ENCODE results near the gene LRP1.

LRP1 gene

DNA sequence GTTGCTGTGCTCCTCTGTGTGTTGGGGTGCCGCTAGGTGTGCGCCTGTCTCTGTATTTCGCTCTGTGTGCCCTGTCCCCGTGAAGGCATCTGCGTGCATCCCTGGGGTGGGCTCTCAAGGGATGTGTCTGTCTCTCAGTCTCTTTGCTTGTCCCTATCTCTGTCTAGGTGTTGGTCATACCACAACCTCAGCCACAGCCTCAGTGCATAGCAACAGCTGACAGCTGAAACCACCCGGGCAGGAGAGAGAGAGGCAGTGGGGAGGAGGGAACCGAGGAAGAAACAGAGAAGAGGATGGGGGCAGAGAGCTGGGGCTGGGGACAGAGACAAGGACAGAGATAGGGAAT lies 87.4 kb downstream of the LRP1 start:
- no peak for DNase-seq

DNA sequence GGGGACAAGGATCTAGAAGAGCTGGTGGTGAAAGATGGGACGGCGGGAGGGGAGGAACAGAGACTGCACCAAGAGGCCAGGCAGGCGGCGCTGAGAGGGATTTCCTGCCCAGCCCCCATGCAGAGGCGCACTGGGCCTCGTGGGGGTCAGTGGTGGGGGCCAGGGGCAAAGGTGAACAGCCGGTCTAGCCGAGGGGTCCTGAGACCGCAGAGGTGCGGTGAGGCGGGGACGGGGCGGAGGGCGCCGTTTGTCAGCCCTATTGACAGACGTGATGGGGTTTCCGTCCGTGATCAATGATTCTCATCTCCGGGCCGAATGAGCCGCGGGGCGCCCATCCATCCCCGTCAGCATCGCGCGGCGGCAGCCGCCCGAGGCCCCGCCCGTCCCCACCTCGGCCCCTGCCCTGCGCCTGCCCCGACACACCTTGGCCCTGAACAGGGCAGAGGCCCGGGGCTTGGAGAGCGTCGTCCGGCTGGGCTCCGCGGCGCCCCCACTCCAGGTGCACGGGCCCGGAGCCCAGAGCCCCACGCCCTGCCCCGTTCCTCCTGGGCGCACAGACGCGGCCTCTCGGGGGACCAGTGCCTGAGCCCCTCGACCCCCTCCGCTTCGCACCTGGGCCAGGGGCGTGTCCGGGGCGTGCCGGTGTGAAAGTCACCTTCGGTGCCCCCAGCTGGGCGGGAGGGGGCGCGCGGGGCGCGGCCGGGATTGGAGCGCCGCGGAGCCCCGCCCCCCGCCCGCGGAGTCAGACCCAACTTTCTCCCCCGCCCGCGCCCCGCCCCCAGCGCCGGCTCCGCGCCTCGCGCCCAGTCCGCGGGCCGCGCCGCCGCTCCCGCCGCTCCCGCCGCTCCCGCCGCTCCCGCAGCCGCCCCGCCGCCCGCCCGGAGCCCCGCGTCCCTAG lies 88.0 kb downstream of the LRP1 start, which contains the start of gene NXPH4:
NXPH4 (plus strand) TSS at position 781 of the 898 bp plus-strand sequence. CDS start 176 bp downstream, outside the sequence.
- DNase-seq: peak; percentile 44

DNA sequence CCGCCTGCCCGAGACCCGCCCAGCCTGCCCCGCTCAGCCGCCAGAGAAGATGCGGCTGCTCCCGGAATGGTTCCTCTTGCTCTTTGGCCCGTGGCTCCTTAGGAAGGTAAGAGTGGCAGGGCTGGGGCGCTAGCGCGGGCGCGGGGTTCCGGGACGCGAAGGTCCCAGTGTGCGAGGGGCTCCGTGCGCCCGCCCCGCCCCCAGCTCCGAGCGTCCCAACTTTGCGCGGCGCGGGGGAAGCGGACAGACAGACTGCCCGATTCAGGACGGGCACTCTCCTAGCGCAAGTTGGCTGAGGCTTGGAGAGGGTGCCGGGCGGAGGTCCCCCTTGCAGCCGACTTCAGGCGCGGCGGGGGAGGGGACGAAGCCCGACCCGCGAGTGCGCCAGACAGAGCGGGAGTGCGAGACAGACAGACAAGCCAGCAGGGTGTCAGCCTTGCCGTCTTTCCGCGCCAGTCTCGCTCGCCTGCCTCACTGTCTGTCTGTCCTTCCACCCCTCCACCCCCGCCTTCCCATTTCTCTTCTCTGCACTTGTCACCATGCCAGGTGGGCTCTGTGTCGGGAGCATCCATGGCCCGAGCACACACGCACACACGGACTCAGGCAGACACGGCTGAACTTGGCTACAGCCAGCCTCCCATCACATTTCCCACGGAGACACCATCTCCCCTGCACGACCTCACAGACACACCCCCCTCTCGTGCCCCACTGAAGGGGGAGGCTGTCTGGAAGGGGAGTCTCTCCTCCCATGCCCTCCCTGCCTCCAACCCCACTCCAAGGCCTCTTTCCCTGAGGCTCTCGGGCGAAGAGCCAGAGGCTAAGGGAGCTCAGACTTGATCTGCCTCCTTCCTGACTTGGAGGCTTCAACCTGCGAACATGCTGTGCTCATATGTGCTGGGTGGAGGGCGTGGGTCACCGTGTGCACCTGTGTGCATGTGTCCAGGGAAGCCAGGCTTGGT lies 88.9 kb downstream of the LRP1 start:
- DNase-seq: no peak

DNA sequence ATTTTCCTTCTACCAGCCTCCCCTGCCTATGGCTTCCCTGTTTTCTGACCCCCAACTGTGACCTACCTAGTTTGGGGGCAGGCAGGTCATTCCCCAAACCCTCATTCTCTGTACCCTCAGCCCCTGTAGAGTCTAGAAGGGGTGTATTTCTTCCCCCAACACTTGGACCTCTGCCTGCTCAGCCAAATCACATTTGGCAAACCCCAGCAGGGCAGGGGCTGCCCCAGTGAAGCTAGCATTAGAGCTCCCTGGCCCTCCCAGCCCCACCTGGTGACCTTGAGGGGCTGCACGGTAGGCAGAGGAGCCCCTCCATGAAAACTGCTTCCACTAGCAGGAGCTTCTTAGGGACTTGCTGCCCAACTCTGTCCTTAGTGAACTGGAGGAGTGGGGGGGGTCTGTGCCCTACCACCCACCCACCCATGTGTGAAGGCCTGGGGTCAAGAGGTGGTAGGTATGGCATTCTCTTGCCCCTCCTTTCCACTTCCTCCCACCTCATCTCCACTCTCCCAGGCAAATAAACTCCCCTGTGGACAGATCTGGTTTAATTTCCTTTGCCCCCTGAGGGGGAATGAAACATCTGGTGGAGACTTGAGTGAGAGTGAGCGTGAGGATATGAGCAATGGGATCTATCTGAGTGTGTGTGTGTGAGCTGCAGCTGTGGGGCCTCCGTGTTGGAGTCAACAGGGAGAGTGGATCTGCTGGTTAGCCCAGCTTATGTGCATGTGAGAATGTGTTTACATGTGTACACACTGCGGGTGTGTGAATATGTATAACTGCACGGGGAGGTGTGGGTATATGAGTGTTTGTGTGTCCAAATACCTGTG lies 90.0 kb downstream of the LRP1 start:
- no peak for DNase-seq

DNA sequence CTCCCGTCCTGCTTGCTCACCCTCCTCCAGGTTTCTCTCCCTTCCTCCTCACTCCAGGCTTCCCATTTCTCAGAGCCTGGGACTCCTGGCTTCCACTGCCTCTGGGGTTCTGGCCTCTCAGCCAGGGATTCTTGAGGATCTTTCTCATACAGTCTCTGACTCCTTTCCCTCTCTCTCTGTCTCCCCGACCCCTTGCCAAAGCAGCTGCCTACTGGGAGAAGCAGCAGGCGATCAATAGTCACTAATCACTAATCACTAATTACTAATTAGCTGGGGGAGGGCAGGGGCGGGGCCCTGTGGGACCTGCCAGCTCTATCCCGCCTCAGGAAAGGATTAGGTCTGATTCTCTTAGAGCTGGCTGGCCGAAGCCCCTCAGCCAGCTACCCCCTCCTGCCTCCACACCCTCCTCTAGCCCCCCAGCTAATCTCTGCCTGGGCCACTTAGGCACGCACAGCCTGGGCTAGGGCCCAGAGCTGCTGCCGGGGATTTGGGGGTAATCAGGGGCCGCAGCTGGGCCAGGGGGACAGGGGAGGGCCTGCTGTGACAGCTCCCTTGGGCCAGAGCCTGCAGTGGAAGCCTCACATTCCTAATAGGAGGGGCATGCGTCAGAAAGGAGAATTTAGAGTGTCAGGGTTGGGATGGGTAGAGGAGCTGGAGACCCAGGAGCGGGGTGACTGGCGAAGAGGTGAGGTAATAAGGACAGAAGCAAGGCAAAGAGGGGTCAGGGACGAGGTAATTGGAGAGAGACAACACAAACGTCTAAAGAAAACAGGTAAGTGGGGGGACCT lies 91.1 kb downstream of the LRP1 start:
- no peak for DNase-seq

DNA sequence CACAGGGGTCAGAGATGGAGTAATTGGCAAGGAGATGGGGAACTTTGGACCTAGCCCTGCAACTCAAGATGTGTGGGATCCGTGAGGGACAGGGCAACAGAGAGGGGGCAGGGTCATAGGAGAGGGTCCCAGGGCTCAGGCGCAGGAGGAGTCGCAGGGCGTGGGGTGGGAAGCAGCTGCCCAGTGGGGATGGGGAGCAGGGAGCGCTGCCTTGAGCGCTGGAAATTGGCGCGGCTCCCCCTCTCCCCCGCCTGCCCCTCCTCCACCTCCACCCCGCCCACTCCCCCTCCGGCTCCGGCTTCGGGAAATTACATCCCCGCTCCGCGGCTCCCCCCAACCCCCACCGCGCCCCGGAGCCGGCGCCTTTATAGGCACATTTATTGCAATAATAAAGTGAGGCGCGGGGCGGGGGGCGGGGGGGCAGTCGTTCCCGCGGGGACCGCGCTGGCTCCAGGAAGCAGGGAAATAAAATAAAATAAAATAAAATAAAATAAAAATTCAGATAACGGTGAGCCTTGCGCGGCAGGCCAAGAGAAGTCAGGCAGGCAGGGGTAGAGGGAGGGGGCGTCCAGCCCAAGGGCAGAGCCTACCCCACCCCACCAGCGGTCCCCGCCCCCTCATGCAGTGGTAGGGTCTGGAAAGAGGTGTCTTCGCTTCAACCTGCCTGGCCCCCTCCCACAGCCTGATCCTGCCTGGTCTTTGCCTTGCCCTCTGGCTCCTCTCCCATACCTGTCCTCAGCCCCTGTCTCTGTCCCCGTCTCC lies 91.9 kb downstream of the LRP1 start:
- no peak for DNase-seq

DNA sequence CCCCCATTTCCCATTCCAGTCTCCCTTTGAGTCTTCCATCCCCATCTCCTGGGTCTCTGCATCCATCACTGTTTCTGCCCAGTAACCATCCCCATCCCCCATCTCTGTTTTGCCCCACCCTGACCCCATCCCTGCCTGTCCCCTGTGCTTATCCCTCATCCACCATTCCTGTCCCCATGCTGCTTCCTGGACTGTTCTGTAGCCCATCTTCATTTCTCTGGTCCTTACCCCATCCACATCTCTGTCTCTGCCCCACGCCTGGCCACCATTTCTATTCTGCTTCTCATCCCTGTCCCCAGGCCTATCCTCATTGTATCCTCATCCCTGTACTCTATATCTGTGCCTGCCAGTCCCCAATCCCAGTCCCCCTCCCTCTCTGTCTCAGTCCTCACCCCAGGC lies 92.5 kb downstream of the LRP1 start:
- DNase-seq: no peak

DNA sequence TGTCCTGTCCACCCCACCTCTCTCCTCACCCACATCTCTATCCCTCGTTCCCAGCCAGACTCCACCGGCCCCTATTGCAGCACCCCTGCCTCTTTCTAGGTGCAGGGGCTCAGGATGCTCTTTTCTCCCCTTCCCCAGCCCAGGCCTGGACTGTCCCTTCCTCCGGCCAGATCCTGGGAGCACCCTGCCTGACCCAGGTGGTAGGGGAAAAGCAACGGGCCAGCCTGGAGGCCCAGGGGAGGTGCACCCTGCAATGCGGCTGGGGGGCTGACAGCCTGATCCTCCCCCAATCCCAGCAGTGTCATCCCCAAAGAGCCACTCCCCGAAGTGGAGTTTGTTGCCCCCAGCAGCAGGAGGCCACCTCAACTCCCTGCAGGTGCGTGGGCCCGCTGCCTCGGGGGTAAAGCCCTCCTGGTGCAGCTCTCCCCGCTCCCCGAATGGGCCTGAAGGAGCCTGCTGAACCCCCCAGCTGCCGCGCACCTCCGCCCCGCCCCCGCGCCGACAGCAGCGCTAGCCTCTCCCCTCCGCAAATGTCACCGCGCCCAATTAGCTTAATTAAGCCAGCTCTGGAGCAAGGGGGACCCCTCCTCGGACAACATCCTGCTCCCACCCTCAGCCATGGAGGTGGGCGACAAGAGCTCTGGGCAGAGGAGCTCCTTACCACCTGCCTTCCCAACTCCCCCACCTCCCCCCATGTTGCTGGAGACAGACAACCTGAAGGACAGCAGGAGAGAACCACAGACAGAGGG lies 93.1 kb downstream of the LRP1 start:
- DNase-seq: no peak

DNA sequence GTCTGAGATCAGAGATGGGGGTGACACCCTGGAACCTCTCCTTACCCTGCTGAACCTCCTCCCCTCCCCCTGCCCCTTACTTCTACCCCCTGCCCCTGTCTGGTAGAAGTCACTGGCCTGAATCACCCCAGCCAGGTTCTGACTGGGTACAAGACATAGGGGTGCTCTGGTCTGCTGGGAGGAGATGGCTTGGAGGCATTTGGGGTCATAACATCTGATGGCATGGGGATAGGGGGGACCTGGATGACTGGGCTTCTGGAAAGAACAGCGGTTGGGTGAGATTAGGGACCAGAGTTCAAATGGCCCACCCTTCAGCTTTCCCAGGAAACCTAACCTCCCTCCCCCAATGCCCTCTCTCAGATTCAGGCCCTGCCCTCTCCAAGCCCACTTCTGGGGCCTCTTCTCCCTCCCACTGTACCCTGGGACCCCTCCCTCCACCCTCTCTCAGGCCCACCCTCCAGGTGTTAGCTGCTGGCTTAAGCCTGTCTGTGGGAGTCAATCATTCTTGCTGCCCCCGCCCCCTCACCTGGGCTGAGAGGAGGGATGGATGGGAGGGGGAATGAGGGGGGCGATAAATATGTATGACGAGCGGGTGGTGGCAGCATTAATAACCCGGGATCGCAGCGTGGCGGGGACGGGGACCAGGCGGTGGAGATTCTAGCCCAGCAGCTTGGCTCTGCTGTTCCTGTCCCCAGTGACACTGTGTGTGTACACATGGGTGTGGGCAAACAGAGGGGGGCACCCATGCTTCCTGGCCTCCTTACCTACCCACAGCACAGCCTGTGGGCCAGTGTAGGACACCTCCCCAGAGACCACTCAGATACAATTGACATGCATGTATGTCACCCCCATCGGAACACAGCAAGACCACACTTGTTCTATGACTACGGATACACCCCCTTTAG lies 94.3 kb downstream of the LRP1 start:
- DNase-seq: no peak

DNA sequence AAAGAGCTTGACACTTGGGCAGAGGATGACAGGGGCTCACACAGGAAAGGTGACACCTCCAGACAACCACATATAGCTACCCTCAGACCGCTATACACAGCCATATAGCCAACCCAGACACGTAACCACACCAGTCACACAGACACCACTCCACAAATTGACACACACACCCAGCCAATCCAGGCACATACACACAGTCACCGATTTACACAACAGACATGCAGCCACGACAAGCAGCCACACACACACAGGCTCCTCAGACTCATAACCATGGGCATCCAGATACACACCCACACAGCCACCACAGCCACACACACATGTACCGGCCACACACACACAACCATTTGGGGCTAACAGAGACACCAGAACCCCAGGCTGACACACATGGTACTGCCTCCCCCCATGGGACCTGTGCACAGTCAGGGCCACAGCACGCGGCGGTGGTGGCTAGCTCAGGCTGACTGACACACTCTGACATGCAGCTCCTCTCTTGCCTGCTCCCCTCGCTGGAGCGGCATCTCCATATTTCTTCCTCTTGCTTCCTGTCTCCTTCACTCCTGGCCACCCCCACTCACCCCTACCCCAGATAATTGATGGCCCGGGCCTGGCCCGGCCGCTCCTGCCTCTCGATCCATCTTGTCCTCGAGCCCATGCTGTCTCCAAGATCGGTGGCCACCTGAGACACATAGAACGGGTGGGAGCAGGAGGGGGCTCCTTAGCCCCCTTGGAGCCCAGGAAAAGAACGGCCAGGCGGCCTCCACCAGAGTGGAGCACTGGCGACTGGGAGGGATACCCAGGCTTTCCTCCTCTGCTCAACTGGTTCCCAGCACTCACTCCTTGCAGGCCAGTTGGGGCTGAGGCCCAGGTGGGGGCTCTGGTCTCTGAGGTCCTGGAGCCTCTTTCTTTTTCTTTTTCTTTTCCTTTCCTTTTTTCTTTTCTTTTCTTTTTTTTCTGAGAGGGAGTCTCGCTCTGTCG lies 95.2 kb downstream of the LRP1 start:
- DNase-seq: no peak

DNA sequence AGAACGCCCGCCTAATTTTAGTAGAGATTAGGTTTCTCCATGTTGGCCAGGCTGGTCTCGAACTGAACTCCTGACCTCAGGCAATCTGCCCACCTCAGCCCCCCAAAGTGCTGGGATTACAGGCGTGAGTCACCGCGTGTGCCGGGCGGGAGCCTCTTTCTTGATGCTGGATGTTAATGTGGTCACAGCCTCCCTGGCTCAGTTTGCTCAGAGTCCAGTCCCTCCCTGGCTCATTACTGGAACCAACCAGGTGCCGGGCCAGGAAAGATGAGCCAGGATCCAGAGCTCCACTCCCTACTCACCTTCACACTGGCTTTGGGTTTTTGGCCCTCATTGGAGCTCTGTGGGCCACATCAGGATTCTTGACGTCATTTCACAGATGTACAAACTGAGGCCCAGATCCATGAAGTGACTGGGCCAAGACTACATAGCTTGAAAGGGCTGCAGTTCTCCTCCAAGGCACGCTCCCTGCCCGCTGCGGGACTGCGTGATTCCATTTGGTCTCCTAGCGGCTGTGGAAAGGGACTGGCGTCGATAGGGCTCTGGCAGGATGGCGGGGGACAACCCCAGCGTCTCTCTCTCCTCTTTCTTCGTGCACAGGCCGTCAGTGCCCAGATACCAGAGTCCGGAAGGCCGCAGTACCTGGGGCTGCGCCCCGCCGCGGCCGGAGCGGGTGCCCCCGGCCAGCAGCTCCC lies 96.1 kb downstream of the LRP1 start:
- DNase-seq: no peak

DNA sequence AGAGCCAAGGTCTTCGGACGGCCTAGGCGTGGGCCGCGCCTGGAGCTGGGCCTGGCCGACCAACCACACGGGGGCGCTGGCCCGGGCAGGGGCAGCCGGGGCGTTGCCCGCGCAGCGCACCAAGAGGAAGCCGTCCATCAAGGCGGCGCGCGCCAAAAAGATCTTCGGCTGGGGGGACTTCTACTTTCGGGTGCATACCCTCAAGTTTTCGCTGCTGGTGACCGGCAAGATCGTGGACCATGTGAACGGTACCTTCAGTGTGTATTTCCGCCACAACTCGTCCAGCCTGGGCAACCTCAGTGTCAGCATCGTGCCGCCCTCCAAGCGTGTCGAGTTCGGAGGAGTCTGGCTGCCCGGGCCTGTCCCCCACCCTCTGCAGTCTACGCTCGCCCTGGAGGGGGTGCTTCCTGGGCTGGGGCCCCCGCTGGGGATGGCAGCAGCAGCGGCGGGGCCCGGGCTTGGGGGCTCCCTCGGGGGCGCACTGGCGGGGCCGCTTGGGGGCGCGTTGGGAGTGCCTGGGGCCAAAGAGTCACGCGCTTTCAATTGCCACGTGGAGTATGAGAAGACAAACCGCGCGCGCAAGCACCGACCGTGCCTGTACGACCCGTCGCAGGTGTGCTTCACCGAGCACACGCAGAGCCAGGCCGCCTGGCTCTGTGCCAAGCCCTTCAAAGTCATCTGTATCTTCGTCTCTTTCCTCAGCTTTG lies 96.8 kb downstream of the LRP1 start:
- DNase-seq: peak; percentile 49

DNA sequence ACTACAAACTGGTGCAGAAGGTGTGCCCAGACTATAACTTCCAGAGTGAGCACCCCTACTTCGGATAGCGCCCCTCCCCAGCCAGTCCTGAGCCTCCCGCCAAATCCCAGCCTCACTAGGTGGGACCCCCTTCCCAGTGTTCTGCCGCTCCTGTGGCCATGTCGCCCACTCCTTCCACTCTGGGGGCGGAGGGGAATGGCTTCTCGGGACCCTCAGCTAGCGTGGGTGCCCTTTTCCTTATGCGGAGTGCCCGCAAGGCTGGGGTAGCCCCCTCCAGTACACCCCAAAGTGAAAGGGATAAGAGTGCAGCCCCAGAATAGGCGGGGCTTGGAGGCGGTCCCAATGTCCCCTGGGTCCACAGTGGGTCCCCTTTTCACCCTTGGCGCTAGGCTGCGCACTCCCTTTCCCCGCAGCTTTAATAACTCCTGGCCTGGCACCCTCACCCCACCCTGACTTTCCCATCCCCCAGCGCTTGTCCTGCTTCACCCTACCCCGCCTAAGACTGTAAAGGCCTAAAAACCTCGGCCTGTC lies 97.5 kb downstream of the LRP1 start:
- DNase-seq: no peak

DNA sequence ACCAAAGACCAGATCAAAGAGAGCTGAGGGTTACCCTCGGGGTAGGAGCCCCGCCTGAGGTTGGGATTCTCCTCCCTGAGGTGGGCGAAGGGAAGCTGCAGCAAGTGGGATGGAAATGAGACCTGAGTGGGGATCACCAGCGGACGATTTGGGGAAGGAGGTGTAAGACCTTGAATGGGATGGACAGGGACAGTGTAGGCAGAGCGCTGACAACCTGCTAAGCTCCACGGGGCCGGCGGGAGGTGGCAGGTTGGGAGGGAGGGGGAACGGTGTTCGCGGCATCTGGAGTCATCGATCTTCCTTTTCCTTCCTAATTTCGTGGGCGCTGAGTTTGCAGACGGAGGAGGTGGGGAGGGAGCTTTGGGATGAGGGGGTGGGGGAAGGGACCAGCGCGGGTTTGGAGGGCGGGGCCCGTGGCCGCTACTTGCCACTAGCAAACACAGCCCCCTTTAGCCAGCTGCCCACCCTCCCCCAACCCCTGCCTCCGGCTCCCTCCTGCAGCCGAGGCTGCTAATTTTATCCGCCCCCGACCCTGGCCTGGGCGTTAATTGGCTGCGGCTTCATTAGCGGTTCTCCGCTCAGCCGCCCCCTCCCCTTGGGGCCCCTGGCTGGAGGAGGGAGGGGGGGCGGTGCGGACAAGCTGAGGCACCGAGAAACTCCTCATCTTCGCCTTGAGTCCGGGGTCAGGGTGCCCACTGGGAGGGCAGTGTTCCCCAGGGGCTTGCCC lies 98.5 kb downstream of the LRP1 start:
- no peak for DNase-seq

DNA sequence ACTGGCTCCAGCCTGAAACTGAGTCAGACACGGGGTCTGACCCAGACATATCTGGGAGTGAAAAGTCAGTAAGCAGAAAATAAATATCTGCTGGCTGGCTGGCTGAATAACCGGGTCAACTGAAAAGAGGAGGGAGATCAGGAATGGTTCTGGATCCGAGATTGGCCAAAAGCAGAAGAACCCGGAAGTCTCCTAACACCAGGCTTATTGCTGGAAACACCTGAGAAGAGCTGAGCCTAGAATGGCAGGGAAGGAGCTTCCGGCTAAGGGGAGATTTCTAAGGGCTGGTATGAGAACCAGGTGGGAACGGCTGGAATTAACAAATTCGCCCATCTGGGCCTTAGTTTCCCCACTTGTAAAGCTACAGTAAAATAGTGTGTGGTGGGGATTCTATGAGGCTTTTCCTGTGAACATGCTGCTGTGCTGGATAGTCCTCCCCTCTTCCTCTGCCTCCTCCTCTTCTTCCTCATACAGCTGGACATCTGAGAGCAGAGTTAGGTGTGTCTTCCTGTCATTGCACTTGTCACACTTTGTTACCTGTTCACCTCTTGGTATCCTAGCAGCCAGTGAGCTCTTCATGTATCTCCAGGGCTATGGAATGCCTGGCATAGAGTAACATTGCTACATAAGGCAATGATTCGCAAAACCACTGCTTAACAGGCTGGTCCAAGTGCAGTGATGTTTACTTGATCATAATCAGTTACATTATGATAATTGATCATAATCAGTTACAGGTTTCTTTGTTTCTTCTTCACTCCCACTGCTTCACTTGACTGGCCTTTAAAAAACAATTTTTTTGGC lies 99.2 kb downstream of the LRP1 start:
- DNase-seq: no peak
